HG03196 (cell line): ENCODE results near the gene STAC3.

Source experiments
- ATAC-seq: cut with Tn5 transposase; IDR thresholded peaks from one replicate; pipeline ENCODE4 v1.9.1; 2021; ENCODE audit not compliant: unreplicated experiment

The STAC3 gene

GRCh38 chr12:57224278-57224972 lies 26.6 kb downstream of the STAC3 start:
- no peak for ATAC-seq

GRCh38 chr12:57223191-57224165 lies 27.5 kb downstream of the STAC3 start:
- ATAC-seq = no peak

- ATAC-seq = no peak
Measured at GRCh38 chr12:57222286-57223190, 28.4 kb downstream of the STAC3 start.

- no peak for ATAC-seq
Measured at GRCh38 chr12:57221169-57221917, 29.6 kb downstream of the STAC3 start.

- ATAC-seq = no peak
Measured at GRCh38 chr12:57220770-57221168, 30.2 kb downstream of the STAC3 start.

- ATAC-seq = no peak
Measured at GRCh38 chr12:57219993-57220754, 30.8 kb downstream of the STAC3 start.

GRCh38 chr12:57219205-57219992 lies 31.6 kb downstream of the STAC3 start:
- ATAC-seq = no peak

- ATAC-seq = no peak
Measured at GRCh38 chr12:57218030-57218853, 32.7 kb downstream of the STAC3 start.

GRCh38 chr12:57216921-57217879 lies 33.8 kb downstream of the STAC3 start:
- no peak for ATAC-seq

- ATAC-seq = no peak
Measured at GRCh38 chr12:57216014-57216911, 34.7 kb downstream of the STAC3 start, which contains the start of gene NXPH4. Gene NXPH4, plus strand, starts transcription at chr12:57216794. Its CDS starts 176 bp downstream, at chr12:57216970.

GRCh38 chr12:57215668-57216013 lies 35.3 kb downstream of the STAC3 start:
- no peak for ATAC-seq

- ATAC-seq = no peak
Measured at GRCh38 chr12:57215065-57215464, 35.9 kb downstream of the STAC3 start.

GRCh38 chr12:57214398-57214781 lies 36.6 kb downstream of the STAC3 start:
- no peak for ATAC-seq

GRCh38 chr12:57213763-57214397 lies 37.1 kb downstream of the STAC3 start:
- ATAC-seq = no peak

GRCh38 chr12:57213058-57213715 lies 37.8 kb downstream of the STAC3 start:
- ATAC-seq = peak; percentile 42
